HL-60 (cell line): ENCODE measurements around the gene CFAP99.

ENCODE experiments used
- DNase-seq, 2 experiments: peaks; one replicate each; pipeline ENCODE4 v3.0.0-alpha.2; 2010 to 2020; ENCODE audit warnings: low read depth in 1 of 2, low spot score in 1 of 2
- H3K27ac ChIP-seq: fragments of 250-450 bp; sonication (Bioruptor Pico); replicated peaks from 2 replicates; pipeline ENCODE4 v1.5.1; 2020; ENCODE audit warnings: mild to moderate bottlenecking, moderate library complexity
- H3K27me3 ChIP-seq: fragments of 250-450 bp; sonication (Bioruptor Pico); 2 replicates; pipeline ENCODE4 v1.5.1; 2021; ENCODE audit warnings: mild to moderate bottlenecking, moderate library complexity; ENCODE audit not compliant: insufficient read depth, poor library complexity, severe bottlenecking
- H3K4me3 ChIP-seq: replicated peaks from 2 replicates; pipeline ENCODE4 v1.5.1; 2011; ENCODE audit warnings: mild to moderate bottlenecking, control low read depth, low read length; ENCODE audit not compliant: insufficient read depth
- CTCF ChIP-seq: IDR thresholded peaks from one replicate; pipeline ENCODE4 v1.5.1; 2011; ENCODE audit warnings: low read length, control low read depth, inconsistent platforms; ENCODE audit not compliant: insufficient read depth
- GABPA ChIP-seq: IDR thresholded peaks from 2 replicates; pipeline ENCODE4 v1.6.1; 2012; ENCODE audit warnings: low read depth
- POLR2AphosphoS5 ChIP-seq: IDR thresholded peaks from 2 replicates; pipeline ENCODE4 v1.6.1; 2012; ENCODE audit warnings: low read depth
- SPI1 ChIP-seq: IDR thresholded peaks from 2 replicates; pipeline ENCODE4 v1.6.1; 2012; ENCODE audit warnings: low read depth, mild to moderate bottlenecking, borderline replicate concordance
- TF ChIP-seq, protein P1 (sequence below): IDR thresholded peaks from 2 replicates; pipeline ENCODE4 v1.6.1; 2012; ENCODE audit warnings: low read depth; ENCODE audit not compliant: insufficient replicate concordance

Gene CFAP99

DNA sequence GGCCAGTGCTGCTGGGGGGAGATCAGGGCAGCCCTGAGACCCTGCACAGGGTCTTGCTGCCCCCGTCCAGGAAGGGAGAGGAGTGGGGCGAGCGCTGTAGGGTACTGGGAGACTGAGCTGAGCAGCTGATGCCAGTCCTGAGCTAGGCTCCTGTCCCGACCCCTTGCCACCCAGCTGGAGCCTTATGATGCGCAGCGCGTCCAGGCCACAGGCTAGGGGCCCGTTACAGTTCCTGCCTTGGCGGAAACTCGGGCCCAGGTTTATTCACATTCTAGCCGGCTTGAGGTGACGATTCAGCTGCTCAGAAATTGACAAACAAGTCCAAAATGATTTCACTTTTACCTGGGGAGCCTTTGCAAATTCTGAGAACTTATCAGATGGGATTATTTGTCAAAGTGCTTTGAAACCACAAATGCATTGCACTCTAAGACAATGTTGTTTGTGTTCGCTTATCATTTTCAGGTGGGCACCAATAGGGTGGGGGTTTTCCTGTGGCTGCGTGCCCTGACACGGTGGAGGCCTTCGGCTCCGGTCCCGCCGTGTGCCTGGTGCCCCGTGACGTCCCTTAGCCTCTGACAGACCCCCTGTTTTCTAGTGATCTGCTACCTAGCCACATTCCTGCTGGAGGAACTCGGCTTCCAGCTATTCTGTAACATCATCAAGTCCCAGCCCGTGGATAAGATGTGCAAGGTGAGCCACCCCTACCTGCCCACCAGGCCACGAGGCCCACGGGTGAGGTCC lies 18.9 kb downstream of the CFAP99 start:
- no peak for TF ChIP-seq POLR2AphosphoS5
- no peak for TF ChIP-seq SPI1
- TF ChIP-seq CTCF = no peak
- no peak for TF ChIP-seq GABPA
- TF ChIP-seq, protein P1, sequence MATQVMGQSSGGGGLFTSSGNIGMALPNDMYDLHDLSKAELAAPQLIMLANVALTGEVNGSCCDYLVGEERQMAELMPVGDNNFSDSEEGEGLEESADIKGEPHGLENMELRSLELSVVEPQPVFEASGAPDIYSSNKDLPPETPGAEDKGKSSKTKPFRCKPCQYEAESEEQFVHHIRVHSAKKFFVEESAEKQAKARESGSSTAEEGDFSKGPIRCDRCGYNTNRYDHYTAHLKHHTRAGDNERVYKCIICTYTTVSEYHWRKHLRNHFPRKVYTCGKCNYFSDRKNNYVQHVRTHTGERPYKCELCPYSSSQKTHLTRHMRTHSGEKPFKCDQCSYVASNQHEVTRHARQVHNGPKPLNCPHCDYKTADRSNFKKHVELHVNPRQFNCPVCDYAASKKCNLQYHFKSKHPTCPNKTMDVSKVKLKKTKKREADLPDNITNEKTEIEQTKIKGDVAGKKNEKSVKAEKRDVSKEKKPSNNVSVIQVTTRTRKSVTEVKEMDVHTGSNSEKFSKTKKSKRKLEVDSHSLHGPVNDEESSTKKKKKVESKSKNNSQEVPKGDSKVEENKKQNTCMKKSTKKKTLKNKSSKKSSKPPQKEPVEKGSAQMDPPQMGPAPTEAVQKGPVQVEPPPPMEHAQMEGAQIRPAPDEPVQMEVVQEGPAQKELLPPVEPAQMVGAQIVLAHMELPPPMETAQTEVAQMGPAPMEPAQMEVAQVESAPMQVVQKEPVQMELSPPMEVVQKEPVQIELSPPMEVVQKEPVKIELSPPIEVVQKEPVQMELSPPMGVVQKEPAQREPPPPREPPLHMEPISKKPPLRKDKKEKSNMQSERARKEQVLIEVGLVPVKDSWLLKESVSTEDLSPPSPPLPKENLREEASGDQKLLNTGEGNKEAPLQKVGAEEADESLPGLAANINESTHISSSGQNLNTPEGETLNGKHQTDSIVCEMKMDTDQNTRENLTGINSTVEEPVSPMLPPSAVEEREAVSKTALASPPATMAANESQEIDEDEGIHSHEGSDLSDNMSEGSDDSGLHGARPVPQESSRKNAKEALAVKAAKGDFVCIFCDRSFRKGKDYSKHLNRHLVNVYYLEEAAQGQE = no peak
- no peak for DNase-seq
- Histone ChIP-seq H3K27me3 (no peaks in the 10 kb centered on the region), H3K27ac (no peak overlapping the region), H3K4me3 (no peak overlapping the region)

DNA sequence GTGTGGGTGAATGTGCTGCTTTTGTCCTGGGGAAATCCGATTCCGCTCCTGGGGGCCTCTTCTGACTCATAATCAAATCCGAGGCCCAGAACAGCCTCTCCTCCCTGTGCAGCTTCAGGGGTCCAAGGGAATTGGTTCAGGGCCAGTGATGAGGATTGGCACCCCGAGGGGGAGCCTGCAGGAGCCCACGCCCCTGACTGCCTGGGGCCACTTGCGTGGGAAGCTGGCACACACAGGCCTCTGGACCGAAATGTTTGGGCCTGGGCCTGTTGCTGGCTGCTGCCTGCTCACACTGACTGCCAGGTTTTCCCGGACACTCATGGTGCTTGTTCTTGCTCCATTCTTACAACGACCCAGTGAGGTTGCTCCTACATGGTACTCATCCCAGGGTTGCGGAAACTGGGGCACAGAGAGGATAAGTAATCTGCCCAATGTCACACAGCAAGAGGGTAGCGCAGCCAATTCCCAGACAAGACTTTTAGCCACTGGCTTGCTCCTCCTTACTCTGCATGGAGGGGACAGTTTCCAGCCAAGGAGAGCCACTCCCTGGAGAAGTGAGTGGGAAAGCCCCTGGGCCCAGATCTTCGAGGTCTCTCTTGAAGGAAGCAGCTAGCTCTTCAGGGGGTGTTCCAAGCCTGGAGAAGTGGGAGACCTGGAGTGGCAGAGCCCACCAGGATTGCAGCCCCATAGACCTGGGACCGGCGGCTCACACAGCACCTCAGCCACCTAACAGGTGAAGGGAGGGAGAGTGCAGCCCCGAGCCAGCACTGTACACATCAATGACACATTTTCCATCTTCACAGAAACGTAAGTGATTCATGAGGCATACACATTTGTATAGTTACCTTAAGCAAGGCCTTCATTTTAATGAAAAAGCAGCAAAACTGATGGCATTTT lies 20.3 kb downstream of the CFAP99 start:
- DNase-seq = no peak
- H3K27me3 ChIP-seq = no peaks in the 10 kb centered on the region
- no peak overlapping the region for H3K27ac ChIP-seq
- TF ChIP-seq POLR2AphosphoS5 (no peak), GABPA (no peak), SPI1 (no peak), CTCF (no peak)
- TF ChIP-seq, protein P1 = no peak
- no peak overlapping the region for H3K4me3 ChIP-seq

- TF ChIP-seq CTCF (peak; percentile 93), SPI1 (no peak)
- peak in 1 of 2 experiments; percentile 77 for DNase-seq
Observed at GRCh38 chr4:2441393-2442174, 22.8 kb downstream of the CFAP99 start.

More at GRCh38 chr4:2441393-2442174, 22.8 kb downstream of the CFAP99 start:
- Histone ChIP-seq H3K27ac (no peak overlapping the region), H3K27me3 (no peaks in the 10 kb centered on the region), H3K4me3 (no peak overlapping the region)
